Prostate gland (tissue), 2 donors: ENCODE data around the gene CFAP99. TPM values are rescaled to one million over a fixed set of nuclear protein-coding genes. Genes with fewer than 3 reads are reported as not detected.

ENCODE experiments used
- DNase-seq: peaks from one replicate; pipeline ENCODE4 v3.0.0-alpha.2; 2019; ENCODE audit warnings: low spot score
- H3K27ac ChIP-seq, 2 donors: fragments of 200-600 bp; sonication (generic); 2 replicates each; pipeline ENCODE4 v1.5.1; 2017 to 2019
- H3K27me3 ChIP-seq: fragments of 200-600 bp; sonication (generic); replicated peaks from 2 replicates; pipeline ENCODE4 v1.5.1; 2019; ENCODE audit not compliant: insufficient read depth
- H3K36me3 ChIP-seq, 2 donors: fragments of 200-600 bp; sonication (generic); 1 replicate in 1 of 2; 2 replicates in 1 of 2; pipeline versions ENCODE4 v1.5.1 to v1.8.1; 2017 to 2019
- H3K4me1 ChIP-seq: fragments of 200-600 bp; sonication (generic); replicated peaks from 2 replicates; pipeline ENCODE4 v1.5.1; 2019
- H3K4me3 ChIP-seq, 2 donors: fragments of 200-600 bp; sonication (generic); 2 replicates each; pipeline ENCODE4 v1.5.1; 2017 to 2019
- H3K9me3 ChIP-seq: fragments of 200-600 bp; sonication (generic); 2 replicates; pipeline ENCODE4 v1.5.1; 2017
- POLR2A ChIP-seq: fragments of 450-650 bp; IDR thresholded peaks from one replicate; pipeline ENCODE4 v1.6.1; 2016; ENCODE audit warnings: antibody characterized with exemption, mild to moderate bottlenecking
- POLR2AphosphoS5 ChIP-seq: sonication (generic); formaldehyde crosslinking; IDR thresholded peaks from one replicate; pipeline ENCODE4 v1.6.1; 2017; ENCODE audit warnings: antibody characterized with exemption
- WGBS: methylation state at CpG from one replicate; pipeline ENCODE4 v1.1.5; 2018; 5-methylcytosine and 5-hydroxymethylcytosine counted together
- intact Hi-C: fragments of 100-400 bp; cut with DNase I; formaldehyde crosslinking; loops from one replicate; pipeline ENCODE4 v1.14.2; 2022
- total RNA-seq, 2 donors: library from RNA; depleted of rRNA; stranded (reverse); fragments of >200 nt; gene quantifications; one replicate each; pipeline ENCODE4 v1.1.0, GENCODE V29; 2016
- TF ChIP-seq, protein P1 (sequence below), 4 experiments: fragments of 200-600 bp in 2 of 4; fragments of 450-650 bp in 2 of 4; sonication (generic) in 2 of 4; IDR thresholded peaks; 1 replicate in 3 of 4; 2 replicates in 1 of 4; pipeline ENCODE4 v1.5.1; 2016 to 2019; ENCODE audit warnings: antibody characterized with exemption in 4 of 4, mild to moderate bottlenecking in 2 of 4, moderate library complexity in 2 of 4

The CFAP99 gene
- total RNA-seq, 2 donors from 2014 or later = 0.18 to 7.4 TPM

DNA sequence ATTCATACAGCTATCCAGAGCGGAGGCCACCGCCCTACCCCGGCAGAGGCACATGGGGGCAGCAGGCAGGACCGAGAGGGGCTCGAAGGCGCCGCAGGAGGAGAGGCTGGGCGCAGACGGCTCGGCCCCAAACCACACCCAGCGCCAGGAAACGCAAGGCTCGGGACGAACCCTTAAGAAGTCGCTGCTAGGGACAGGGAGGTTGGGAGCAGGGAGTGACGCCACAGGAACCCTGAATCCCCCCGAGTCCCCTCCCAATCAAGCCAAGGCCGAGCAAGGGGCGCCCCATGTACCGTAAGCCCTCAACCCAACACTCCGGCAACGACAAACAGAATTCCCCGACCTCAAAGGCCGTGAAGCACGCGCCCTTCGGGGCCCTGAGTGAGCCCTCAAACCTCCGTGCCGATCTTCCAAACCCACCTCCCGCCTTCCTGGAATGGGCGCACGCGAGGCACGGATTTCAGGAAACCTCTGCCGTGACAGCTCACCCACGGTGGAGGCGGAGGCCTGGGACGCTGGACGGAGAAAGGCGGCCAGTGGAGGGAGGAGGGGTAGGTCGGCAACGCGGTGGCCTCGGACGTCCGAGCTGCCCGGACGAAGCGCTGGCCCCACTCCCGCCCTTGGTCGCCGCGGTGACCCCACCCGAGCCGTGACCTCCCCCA lies 2.1 kb upstream of the CFAP99 start:
- intact Hi-C loops = loop anchor here (5.0 to 10.0 kb wide), 3 partner anchors 51 to 546 kb away; partner anchors contain the start of genes GRK4, MXD4, NOP14 and RNF4
- TF ChIP-seq POLR2AphosphoS5 = no peak
- TF ChIP-seq, protein P1, sequence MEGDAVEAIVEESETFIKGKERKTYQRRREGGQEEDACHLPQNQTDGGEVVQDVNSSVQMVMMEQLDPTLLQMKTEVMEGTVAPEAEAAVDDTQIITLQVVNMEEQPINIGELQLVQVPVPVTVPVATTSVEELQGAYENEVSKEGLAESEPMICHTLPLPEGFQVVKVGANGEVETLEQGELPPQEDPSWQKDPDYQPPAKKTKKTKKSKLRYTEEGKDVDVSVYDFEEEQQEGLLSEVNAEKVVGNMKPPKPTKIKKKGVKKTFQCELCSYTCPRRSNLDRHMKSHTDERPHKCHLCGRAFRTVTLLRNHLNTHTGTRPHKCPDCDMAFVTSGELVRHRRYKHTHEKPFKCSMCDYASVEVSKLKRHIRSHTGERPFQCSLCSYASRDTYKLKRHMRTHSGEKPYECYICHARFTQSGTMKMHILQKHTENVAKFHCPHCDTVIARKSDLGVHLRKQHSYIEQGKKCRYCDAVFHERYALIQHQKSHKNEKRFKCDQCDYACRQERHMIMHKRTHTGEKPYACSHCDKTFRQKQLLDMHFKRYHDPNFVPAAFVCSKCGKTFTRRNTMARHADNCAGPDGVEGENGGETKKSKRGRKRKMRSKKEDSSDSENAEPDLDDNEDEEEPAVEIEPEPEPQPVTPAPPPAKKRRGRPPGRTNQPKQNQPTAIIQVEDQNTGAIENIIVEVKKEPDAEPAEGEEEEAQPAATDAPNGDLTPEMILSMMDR (IDR thresholded peaks at IDR 0.05) = no peak
- no peak for TF ChIP-seq POLR2A
- Histone ChIP-seq H3K36me3 (no peaks in the 10 kb centered on the region), H3K27me3 (no peaks in the 10 kb centered on the region), H3K9me3 (no peaks in the 10 kb centered on the region), H3K4me1 (peaks cover 7% of the 10 kb centered on the region), H3K27ac (peak overlapping the region in 1 of 2 donors; percentile 7), H3K4me3 (peak overlapping the region; percentile 22 to 60)
- no peak for DNase-seq
- WGBS = 8% methylated on average over 38 of the region's 55 CpGs

DNA sequence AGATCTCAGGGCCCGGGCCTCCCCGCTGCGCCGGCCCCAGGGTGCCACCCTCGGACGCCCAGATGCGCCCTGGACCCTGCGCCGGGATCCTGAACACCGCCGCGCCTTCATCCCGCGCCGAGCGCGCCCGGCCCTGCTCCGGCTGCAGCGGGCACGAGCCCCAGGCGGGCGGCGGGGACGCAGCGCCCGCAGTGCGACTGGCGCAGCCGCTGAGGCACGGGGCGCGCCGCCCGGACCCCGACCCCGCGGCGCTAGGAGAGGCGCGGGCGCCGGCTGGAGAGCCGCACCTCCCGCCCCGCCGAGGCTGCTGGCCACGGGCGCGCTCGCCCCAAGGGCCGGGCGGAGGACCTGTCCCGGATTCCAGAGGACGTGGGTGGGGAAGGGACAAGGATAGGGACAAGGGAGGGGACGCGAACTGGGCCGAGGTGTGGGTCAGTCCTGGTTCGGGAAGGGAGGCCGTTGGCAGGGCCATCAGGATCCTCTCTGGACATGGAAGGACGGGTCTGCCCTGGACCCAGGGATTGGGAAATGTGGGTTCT lies 1.5 kb upstream of the CFAP99 start:
- 2% methylated on average over 17 of the region's 61 CpGs for WGBS
- intact Hi-C loops = loop anchor here (5.0 to 10.0 kb wide), 3 partner anchors 50 to 545 kb away; partner anchors contain the start of genes GRK4, MXD4, NOP14 and RNF4
- Histone ChIP-seq H3K36me3 (no peaks in the 10 kb centered on the region), H3K27ac (peak overlapping the region in 1 of 2 donors; percentile 7), H3K27me3 (no peaks in the 10 kb centered on the region), H3K4me1 (peaks cover 7% of the 10 kb centered on the region), H3K9me3 (no peaks in the 10 kb centered on the region), H3K4me3 (peak overlapping the region; percentile 22 to 60)
- DNase-seq = no peak
- TF ChIP-seq, protein P1 (IDR thresholded peaks at IDR 0.05) = no peak

DNA sequence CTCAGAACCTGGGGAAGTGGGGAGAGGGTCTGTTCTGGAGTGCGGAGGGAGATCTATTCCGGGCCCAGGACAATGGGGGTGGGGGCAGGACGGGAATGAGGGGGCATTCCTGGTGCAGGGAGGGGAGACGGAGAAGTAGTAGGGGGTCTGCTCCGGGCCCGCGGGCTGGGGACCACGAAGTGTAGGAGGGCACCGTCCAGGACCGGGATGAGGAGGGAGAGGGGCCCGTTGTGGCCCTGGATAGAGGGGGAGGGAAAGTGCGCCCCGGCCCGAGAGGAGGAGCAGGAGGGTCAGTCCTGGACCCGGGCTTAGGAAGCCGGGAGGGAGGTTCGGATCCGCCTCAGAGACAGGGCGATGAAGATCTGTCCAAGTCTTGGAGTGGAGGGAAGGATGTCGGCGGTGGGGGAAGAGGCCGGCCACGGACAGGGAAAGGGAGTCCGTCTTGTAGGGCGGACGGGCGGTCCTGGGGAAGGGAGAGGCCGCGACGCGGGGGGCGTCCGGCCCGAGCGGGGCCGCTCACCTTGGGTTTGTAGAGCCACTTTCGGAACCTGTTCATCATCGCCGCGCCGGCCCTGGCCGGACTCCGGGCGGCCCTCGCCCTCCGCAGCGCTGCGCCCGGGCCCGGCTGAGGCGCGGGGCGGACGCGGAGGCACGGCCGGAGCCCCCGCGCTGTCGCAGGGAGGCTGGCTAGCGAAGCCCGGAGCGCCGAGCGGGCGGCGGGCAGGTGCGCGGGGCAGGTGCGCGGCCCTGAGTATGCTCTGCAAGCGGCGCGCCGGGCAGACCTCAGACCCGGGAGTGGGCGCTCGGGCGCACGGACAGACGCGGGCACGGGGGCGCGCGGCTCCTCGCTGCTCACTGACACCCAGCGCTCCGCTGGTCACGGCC lies 748 bp upstream of the CFAP99 start, which contains the start of gene ZFYVE28:
Gene ZFYVE28, minus strand, starts transcription at position 881 of the 885 bp plus-strand sequence. Its CDS starts 322 bp downstream, at position 559.
- intact Hi-C loops = loop anchor here (5.0 to 10.0 kb wide), 3 partner anchors 49 to 544 kb away; partner anchors contain the start of genes GRK4, MXD4, NOP14 and RNF4
- TF ChIP-seq POLR2AphosphoS5 (no peak), POLR2A (no peak)
- TF ChIP-seq, protein P1 (IDR thresholded peaks at IDR 0.05) = no peak
- no peaks in the 10 kb centered on the region for H3K27me3 ChIP-seq
- peak within 1 kb of the TSS; percentile 56 to 60 for H3K4me3 ChIP-seq
- no peaks in the 10 kb centered on the region for H3K9me3 ChIP-seq
- H3K36me3 ChIP-seq = no peaks in the 10 kb centered on the region
- H3K4me1 ChIP-seq = peaks cover 4% of the 10 kb centered on the region
- H3K27ac ChIP-seq = no peak within 1 kb of the TSS
- DNase-seq = no peak
- under 1% methylated on average over 59 of the region's 90 CpGs for WGBS

DNA sequence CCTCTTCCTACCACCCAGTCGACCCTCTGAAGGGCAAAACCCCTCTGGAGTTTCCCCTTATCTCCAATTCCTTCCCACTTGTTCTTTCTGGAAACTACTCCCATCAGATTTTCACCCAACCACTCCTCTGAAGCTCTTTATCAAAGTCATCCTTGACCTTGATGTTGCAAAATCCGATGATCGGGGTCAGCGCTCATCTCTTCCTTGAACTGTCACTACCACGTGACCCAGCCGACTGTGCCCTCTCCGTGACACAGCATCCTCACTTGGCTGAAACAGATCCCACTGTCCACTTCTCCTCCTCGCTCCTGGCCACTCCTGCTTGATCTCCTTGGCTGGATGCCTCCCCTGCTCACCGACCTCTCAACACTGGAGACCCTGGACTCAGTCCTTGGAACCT lies 1.1 kb downstream of the CFAP99 start:
- WGBS = 60% methylated on average over 9 of the region's 9 CpGs
- Histone ChIP-seq H3K27ac (no peak overlapping the region), H3K9me3 (no peaks in the 10 kb centered on the region), H3K4me3 (no peak overlapping the region), H3K36me3 (no peaks in the 10 kb centered on the region), H3K4me1 (peaks cover 4% of the 10 kb centered on the region), H3K27me3 (no peaks in the 10 kb centered on the region)
- DNase-seq = no peak
- intact Hi-C loops = loop anchor here (5.0 to 10.0 kb wide), 3 partner anchors 47 to 542 kb away; partner anchors contain the start of genes GRK4, MXD4, NOP14 and RNF4
- TF ChIP-seq, protein P1 (IDR thresholded peaks at IDR 0.05) = no peak
- TF ChIP-seq POLR2AphosphoS5 (no peak), POLR2A (no peak)
